WTC11 (cell line): Measurements from ENCODE around the gene CD96.

Experiments
- CREM ChIP-seq: sonication (generic); formaldehyde crosslinking; IDR thresholded peaks from 2 replicates; pipeline ENCODE4 v1.8.1; 2022; ENCODE audit warnings: mild to moderate bottlenecking, missing genetic modification reagents, moderate library complexity
- EMX1 ChIP-seq: fragments of 250-450 bp; sonication (Bioruptor Pico); IDR thresholded peaks from 2 replicates; pipeline ENCODE4 v1.8.0; 2021; ENCODE audit warnings: mild to moderate bottlenecking
- KAT7 ChIP-seq: sonication (generic); formaldehyde crosslinking; IDR thresholded peaks from 2 replicates; pipeline ENCODE4 v1.8.1; 2023; ENCODE audit warnings: missing genetic modification reagents, mild to moderate bottlenecking, borderline replicate concordance
- NFATC4 ChIP-seq: fragments of 250-450 bp; sonication (Bioruptor Pico); IDR thresholded peaks from 2 replicates; pipeline ENCODE4 v1.9.0; 2021; ENCODE audit warnings: mild to moderate bottlenecking
- RELA ChIP-seq: sonication (generic); formaldehyde crosslinking; IDR thresholded peaks from 2 replicates; pipeline ENCODE4 v1.8.1; 2022; ENCODE audit warnings: missing genetic modification reagents, mild to moderate bottlenecking, borderline replicate concordance
- SMAD4 ChIP-seq: sonication (generic); formaldehyde crosslinking; IDR thresholded peaks from 2 replicates; pipeline ENCODE4 v1.8.0; 2022; ENCODE audit warnings: mild to moderate bottlenecking, missing genetic modification reagents
- TF ChIP-seq, protein P1 (sequence below): sonication (generic); formaldehyde crosslinking; IDR thresholded peaks from 2 replicates; pipeline ENCODE4 v1.8.1; 2022; ENCODE audit warnings: missing genetic modification reagents, borderline replicate concordance
- TF ChIP-seq, protein P2 (sequence below): fragments of 200-600 bp; IDR thresholded peaks from 2 replicates; pipeline ENCODE4 v1.8.0; 2022; ENCODE audit warnings: antibody characterized with exemption
- TF ChIP-seq, protein P3 (sequence below): sonication (generic); formaldehyde crosslinking; IDR thresholded peaks from 2 replicates; pipeline ENCODE4 v1.8.1; 2022; ENCODE audit warnings: low read depth, missing genetic modification reagents, borderline replicate concordance
- TF ChIP-seq, protein P4 (sequence below): sonication (generic); formaldehyde crosslinking; IDR thresholded peaks from 2 replicates; pipeline ENCODE4 v1.8.0; 2022; ENCODE audit warnings: mild to moderate bottlenecking, missing genetic modification reagents
- TF ChIP-seq, protein P5 (sequence below): sonication (generic); formaldehyde crosslinking; conservative IDR thresholded peaks from 2 replicates; pipeline ENCODE4 v1.8.1; 2022; ENCODE audit warnings: mild to moderate bottlenecking, missing genetic modification reagents
- TF ChIP-seq, protein P6 (sequence below): sonication (generic); formaldehyde crosslinking; IDR thresholded peaks from 2 replicates; pipeline ENCODE4 v1.8.0; 2023; ENCODE audit warnings: missing genetic modification reagents, mild to moderate bottlenecking, borderline replicate concordance

DNA sequence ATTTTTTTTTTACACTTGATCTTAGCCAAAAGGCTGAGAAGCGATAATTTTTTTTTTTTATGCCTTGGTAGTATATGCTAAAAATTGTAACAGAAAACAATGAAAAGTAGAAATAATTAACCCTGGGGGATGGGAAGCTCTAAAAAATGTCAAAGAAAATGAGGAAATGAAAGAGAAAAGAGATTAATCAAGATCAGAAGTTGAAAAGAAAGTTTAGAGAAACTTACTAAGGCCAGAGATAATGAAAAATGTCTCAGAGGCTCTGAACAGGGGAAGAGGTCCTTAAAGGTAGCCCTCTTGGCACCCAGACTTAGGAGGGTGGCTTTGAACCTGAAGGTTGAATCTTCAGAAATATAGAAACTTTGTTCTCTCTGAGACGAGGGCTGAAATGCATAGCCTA lies 111.8 kb downstream of the CD96 start:
- TF ChIP-seq CREM (CRISPR knock-in tag) (no peak), EMX1 (CRISPR knock-in tag) (no peak), RELA (no peak), SMAD4 (CRISPR knock-in tag) (no peak), KAT7 (CRISPR knock-in tag) (no peak), NFATC4 (CRISPR knock-in tag) (no peak)
- TF ChIP-seq, protein P1, sequence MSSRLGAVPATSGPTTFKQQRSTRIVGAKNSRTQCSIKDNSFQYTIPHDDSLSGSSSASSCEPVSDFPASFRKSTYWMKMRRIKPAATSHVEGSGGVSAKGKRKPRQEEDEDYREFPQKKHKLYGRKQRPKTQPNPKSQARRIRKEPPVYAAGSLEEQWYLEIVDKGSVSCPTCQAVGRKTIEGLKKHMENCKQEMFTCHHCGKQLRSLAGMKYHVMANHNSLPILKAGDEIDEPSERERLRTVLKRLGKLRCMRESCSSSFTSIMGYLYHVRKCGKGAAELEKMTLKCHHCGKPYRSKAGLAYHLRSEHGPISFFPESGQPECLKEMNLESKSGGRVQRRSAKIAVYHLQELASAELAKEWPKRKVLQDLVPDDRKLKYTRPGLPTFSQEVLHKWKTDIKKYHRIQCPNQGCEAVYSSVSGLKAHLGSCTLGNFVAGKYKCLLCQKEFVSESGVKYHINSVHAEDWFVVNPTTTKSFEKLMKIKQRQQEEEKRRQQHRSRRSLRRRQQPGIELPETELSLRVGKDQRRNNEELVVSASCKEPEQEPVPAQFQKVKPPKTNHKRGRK (CRISPR knock-in tag) = no peak
- TF ChIP-seq, protein P2, sequence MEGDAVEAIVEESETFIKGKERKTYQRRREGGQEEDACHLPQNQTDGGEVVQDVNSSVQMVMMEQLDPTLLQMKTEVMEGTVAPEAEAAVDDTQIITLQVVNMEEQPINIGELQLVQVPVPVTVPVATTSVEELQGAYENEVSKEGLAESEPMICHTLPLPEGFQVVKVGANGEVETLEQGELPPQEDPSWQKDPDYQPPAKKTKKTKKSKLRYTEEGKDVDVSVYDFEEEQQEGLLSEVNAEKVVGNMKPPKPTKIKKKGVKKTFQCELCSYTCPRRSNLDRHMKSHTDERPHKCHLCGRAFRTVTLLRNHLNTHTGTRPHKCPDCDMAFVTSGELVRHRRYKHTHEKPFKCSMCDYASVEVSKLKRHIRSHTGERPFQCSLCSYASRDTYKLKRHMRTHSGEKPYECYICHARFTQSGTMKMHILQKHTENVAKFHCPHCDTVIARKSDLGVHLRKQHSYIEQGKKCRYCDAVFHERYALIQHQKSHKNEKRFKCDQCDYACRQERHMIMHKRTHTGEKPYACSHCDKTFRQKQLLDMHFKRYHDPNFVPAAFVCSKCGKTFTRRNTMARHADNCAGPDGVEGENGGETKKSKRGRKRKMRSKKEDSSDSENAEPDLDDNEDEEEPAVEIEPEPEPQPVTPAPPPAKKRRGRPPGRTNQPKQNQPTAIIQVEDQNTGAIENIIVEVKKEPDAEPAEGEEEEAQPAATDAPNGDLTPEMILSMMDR = no peak
- TF ChIP-seq, protein P3, sequence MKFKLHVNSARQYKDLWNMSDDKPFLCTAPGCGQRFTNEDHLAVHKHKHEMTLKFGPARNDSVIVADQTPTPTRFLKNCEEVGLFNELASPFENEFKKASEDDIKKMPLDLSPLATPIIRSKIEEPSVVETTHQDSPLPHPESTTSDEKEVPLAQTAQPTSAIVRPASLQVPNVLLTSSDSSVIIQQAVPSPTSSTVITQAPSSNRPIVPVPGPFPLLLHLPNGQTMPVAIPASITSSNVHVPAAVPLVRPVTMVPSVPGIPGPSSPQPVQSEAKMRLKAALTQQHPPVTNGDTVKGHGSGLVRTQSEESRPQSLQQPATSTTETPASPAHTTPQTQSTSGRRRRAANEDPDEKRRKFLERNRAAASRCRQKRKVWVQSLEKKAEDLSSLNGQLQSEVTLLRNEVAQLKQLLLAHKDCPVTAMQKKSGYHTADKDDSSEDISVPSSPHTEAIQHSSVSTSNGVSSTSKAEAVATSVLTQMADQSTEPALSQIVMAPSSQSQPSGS (CRISPR knock-in tag) = no peak
- TF ChIP-seq, protein P4, sequence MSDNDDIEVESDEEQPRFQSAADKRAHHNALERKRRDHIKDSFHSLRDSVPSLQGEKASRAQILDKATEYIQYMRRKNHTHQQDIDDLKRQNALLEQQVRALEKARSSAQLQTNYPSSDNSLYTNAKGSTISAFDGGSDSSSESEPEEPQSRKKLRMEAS (CRISPR knock-in tag) = no peak
- TF ChIP-seq, protein P5, sequence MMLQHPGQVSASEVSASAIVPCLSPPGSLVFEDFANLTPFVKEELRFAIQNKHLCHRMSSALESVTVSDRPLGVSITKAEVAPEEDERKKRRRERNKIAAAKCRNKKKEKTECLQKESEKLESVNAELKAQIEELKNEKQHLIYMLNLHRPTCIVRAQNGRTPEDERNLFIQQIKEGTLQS (CRISPR knock-in tag) = no peak
- TF ChIP-seq, protein P6, sequence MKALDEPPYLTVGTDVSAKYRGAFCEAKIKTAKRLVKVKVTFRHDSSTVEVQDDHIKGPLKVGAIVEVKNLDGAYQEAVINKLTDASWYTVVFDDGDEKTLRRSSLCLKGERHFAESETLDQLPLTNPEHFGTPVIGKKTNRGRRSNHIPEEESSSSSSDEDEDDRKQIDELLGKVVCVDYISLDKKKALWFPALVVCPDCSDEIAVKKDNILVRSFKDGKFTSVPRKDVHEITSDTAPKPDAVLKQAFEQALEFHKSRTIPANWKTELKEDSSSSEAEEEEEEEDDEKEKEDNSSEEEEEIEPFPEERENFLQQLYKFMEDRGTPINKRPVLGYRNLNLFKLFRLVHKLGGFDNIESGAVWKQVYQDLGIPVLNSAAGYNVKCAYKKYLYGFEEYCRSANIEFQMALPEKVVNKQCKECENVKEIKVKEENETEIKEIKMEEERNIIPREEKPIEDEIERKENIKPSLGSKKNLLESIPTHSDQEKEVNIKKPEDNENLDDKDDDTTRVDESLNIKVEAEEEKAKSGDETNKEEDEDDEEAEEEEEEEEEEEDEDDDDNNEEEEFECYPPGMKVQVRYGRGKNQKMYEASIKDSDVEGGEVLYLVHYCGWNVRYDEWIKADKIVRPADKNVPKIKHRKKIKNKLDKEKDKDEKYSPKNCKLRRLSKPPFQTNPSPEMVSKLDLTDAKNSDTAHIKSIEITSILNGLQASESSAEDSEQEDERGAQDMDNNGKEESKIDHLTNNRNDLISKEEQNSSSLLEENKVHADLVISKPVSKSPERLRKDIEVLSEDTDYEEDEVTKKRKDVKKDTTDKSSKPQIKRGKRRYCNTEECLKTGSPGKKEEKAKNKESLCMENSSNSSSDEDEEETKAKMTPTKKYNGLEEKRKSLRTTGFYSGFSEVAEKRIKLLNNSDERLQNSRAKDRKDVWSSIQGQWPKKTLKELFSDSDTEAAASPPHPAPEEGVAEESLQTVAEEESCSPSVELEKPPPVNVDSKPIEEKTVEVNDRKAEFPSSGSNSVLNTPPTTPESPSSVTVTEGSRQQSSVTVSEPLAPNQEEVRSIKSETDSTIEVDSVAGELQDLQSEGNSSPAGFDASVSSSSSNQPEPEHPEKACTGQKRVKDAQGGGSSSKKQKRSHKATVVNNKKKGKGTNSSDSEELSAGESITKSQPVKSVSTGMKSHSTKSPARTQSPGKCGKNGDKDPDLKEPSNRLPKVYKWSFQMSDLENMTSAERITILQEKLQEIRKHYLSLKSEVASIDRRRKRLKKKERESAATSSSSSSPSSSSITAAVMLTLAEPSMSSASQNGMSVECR (CRISPR knock-in tag) = no peak
